H1 (cell line): Measurements from ENCODE around the gene MPIG6B. TPM values are rescaled to one million over a fixed set of nuclear protein-coding genes. Genes with fewer than 3 reads are reported as not detected.

Source experiments
- CTBP2 ChIP-seq: IDR thresholded peaks from 2 replicates; pipeline ENCODE4 v1.7.0; 2011; ENCODE audit warnings: borderline replicate concordance, mild to moderate bottlenecking, moderate library complexity, mixed read lengths, low read length; ENCODE audit not compliant: insufficient read depth, insufficient read length
- KDM5A ChIP-seq: fragments of 200-600 bp; IDR thresholded peaks from 2 replicates; pipeline ENCODE4 v1.7.1; 2012; ENCODE audit warnings: mild to moderate bottlenecking, low read length, inconsistent platforms, mixed read lengths
- polyA plus RNA-seq, 7 experiments: library from polyadenylated mRNA; depleted of rRNA in 3 of 7; stranded (reverse) in 5 of 7; unstranded in 2 of 7; fragments of >200 nt in 5 of 7; fragments of 200-250 nt in 2 of 7; gene quantifications; 1 replicate in 5 of 7; 2 replicates in 1 of 7; 4 replicates in 1 of 7; pipeline versions ENCODE4 v1.2.1 to v1.2.3, GENCODE V29; 2011 to 2013; ENCODE audit warnings: missing spikeins in 2 of 7, mixed read lengths in 2 of 7
- total RNA-seq: library from RNA; stranded (reverse); fragmentation: NEBNext Ultra II Directional; extraction: Animal tissue kit (Norgen Biotek cat#: 25700); gene quantifications from 2 replicates; pipeline ENCODE4 v1.2.1, GENCODE V29; 2021
- TF ChIP-seq, protein P1 (sequence below), 3 experiments: IDR thresholded peaks; 1 replicate in 2 of 3; 2 replicates in 1 of 3; pipeline versions ENCODE4 v1.5.1 to v1.6.1; 2011; ENCODE audit warnings: low read length in 3 of 3, mild to moderate bottlenecking in 3 of 3, inconsistent platforms in 2 of 3, low read depth in 1 of 3, moderate library complexity in 1 of 3; ENCODE audit not compliant: insufficient read depth in 1 of 3; ENCODE audit errors: control extremely low read depth in 1 of 3

Gene MPIG6B
- total and polyA plus RNA-seq, 2 of the 8 experiments (the other 6 are each of a cell fraction or from before 2014, with no cell fraction given), result 0.18 TPM; not detected in 1

DNA sequence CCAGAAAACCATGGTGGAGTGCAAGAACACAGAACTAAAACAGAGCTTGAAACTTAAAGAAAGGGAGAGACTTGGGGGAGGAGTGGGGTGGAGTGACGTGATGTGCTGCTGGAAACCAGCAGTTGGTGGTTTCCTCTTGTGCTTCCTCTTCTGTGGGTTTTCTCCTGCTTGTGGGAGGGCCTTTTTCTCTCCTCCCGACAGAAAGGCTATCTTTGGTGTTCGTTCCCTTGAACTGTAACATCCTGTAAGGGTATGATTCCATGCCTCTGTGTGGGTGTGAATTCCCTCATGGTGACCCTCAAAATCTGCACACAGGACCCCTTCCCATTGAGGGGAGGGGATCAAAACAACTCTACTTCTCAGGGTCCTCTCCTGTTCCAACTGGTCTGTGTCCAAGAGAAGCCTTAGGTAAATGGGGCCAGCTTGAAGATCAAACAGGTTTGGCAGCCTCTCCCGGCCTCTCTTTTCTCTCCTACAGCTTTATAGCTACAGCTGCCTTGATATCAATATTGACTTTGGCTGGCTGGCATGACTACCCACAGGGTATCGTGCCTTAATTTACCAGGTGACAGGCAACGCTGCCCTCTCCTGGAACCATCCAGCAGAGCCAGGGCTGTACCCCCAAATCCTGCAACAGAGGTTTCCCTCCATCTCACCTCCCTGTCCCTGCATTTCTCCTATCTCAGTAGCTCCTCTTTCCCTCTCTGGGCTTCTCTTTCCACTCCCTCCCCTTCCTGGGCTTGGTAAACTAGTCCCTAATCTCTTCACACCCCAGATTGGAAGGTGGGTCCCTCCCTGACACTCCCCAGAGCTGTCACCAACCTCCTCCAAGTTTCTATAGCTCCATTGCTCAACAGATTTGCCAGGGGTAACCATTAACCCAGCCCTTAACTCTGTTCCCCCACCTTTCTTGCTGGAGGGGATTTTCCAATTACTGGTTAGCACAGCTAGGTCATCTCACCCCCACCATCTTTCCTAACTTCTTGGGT lies 15.1 kb downstream of the MPIG6B start (continued):
- TF ChIP-seq, protein P1, sequence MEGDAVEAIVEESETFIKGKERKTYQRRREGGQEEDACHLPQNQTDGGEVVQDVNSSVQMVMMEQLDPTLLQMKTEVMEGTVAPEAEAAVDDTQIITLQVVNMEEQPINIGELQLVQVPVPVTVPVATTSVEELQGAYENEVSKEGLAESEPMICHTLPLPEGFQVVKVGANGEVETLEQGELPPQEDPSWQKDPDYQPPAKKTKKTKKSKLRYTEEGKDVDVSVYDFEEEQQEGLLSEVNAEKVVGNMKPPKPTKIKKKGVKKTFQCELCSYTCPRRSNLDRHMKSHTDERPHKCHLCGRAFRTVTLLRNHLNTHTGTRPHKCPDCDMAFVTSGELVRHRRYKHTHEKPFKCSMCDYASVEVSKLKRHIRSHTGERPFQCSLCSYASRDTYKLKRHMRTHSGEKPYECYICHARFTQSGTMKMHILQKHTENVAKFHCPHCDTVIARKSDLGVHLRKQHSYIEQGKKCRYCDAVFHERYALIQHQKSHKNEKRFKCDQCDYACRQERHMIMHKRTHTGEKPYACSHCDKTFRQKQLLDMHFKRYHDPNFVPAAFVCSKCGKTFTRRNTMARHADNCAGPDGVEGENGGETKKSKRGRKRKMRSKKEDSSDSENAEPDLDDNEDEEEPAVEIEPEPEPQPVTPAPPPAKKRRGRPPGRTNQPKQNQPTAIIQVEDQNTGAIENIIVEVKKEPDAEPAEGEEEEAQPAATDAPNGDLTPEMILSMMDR (IDR thresholded peaks at IDR 0.05; ENCODE audit: control extremely low read depth in 1 of 3, insufficient read depth in 1 of 3, low read depth in 1 of 3, low read length in 3 of 3), result peak in 2 of 3 experiments; percentile 43 to 57; a peak in 3 of 4 replicates
- TF ChIP-seq KDM5A, result no peak
- no peak for TF ChIP-seq CTBP2
